GM12875 (cell line): ENCODE data around the gene TMEM108.

ENCODE experiments used
- H3K4me3 ChIP-seq: one replicate; pipeline ENCODE4 v1.5.1; 2011; ENCODE audit warnings: low read depth, low read length, control low read depth
- CTCF ChIP-seq: IDR thresholded peaks from 2 replicates; pipeline ENCODE4 v1.5.1; 2011; ENCODE audit warnings: low read depth, mild to moderate bottlenecking, control low read depth, inconsistent platforms, low read length, moderate library complexity, borderline replicate concordance; ENCODE audit not compliant: insufficient read depth

The TMEM108 gene

GRCh38 chr3:133137042-133137996 is 99.1 kb downstream of the TMEM108 start:
- TF ChIP-seq CTCF, result no peak
- no peak overlapping the region for H3K4me3 ChIP-seq

GRCh38 chr3:133138017-133138416 is 99.8 kb downstream of the TMEM108 start:
- TF ChIP-seq CTCF, result no peak
- H3K4me3 ChIP-seq, result no peak overlapping the region

- TF ChIP-seq CTCF, result no peak
- no peak overlapping the region for H3K4me3 ChIP-seq
Observed at GRCh38 chr3:133152056-133152455, 113.9 kb downstream of the TMEM108 start.

GRCh38 chr3:133152681-133153220 is 114.6 kb downstream of the TMEM108 start:
- no peak for TF ChIP-seq CTCF
- no peak overlapping the region for H3K4me3 ChIP-seq

- no peak for TF ChIP-seq CTCF
- no peak overlapping the region for H3K4me3 ChIP-seq
Observed at GRCh38 chr3:133153382-133153781, 115.2 kb downstream of the TMEM108 start.

GRCh38 chr3:133157716-133158115 is 119.5 kb downstream of the TMEM108 start:
- no peak for TF ChIP-seq CTCF
- no peak overlapping the region for H3K4me3 ChIP-seq

- no peak overlapping the region for H3K4me3 ChIP-seq
- TF ChIP-seq CTCF, result no peak
Observed at GRCh38 chr3:133158686-133159085, 120.5 kb downstream of the TMEM108 start.
